K562 (cell line): ENCODE measurements around the gene NINJ2. TPM values are rescaled to one million over a fixed set of nuclear protein-coding genes. Genes with fewer than 3 reads are reported as not detected.
A peak's percentile ranks its signal among the peaks of the same experiment; 100 is the strongest.

Experiments used
- ARNT ChIP-seq, 2 experiments: fragments of 450-650 bp; IDR thresholded peaks; 2 replicates each; pipeline ENCODE4 v1.6.1; 2016; ENCODE audit warnings: mild to moderate bottlenecking in 1 of 2
- BRCA1 ChIP-seq, 2 experiments: fragments of 450-650 bp in 1 of 2; sonication (generic) in 1 of 2; formaldehyde crosslinking in 1 of 2; IDR thresholded peaks; 2 replicates each; pipeline versions ENCODE4 v1.5.0 to v1.6.1; 2017 to 2020; ENCODE audit warnings: mild to moderate bottlenecking in 1 of 2, missing genetic modification reagents in 1 of 2
- CBX8 ChIP-seq: fragments of 200-600 bp; sonication (generic); IDR thresholded peaks from 2 replicates; pipeline ENCODE4 v1.6.1; 2012; ENCODE audit warnings: borderline replicate concordance, mixed run types, low read depth, mild to moderate bottlenecking, moderate library complexity, mixed read lengths, low read length, control low read depth, inconsistent platforms; ENCODE audit not compliant: poor library complexity, severe bottlenecking; ENCODE audit errors: extremely low read depth
- EGR1 ChIP-seq: fragments of 450-650 bp; conservative IDR thresholded peaks from 2 replicates; pipeline ENCODE4 v1.6.1; 2017; ENCODE audit warnings: mild to moderate bottlenecking
- GATA2 ChIP-seq: sonication (generic); formaldehyde crosslinking; IDR thresholded peaks from 2 replicates; pipeline ENCODE4 v1.4.0; 2020; ENCODE audit warnings: mild to moderate bottlenecking, missing genetic modification reagents
- HNRNPLL ChIP-seq: fragments of 200-400 bp; formaldehyde crosslinking; IDR thresholded peaks from 2 replicates; pipeline ENCODE4 v1.6.1; 2017; ENCODE audit warnings: low read length, low read depth, mild to moderate bottlenecking; ENCODE audit not compliant: poor library complexity, severe bottlenecking
- KLF16 ChIP-seq: IDR thresholded peaks from 2 replicates; pipeline ENCODE4 v1.6.1; 2016; ENCODE audit warnings: antibody characterized with exemption
- MBD1 ChIP-seq: fragments of 250-450 bp; sonication (Bioruptor Pico); IDR thresholded peaks from 2 replicates; pipeline ENCODE4 v1.8.0; 2022; ENCODE audit warnings: inconsistent platforms
- MEF2A ChIP-seq: IDR thresholded peaks from 2 replicates; pipeline ENCODE4 v1.6.1; 2011; ENCODE audit warnings: low read depth, mild to moderate bottlenecking, low read length, moderate library complexity; ENCODE audit not compliant: control insufficient read depth
- MTA1 ChIP-seq: fragments of 450-650 bp; IDR thresholded peaks from 2 replicates; pipeline ENCODE4 v1.6.1; 2017; ENCODE audit warnings: borderline replicate concordance
- MTA2 ChIP-seq: fragments of 450-650 bp; IDR thresholded peaks from 2 replicates; pipeline ENCODE4 v1.6.1; 2016; ENCODE audit warnings: low read depth
- NR0B1 ChIP-seq: fragments of 450-650 bp; IDR thresholded peaks from one replicate; pipeline ENCODE4 v1.6.1; 2018; ENCODE audit warnings: mild to moderate bottlenecking, moderate library complexity; ENCODE audit not compliant: partially characterized antibody
- RBM22 ChIP-seq: fragments of 200-400 bp; formaldehyde crosslinking; IDR thresholded peaks from 2 replicates; pipeline ENCODE4 v1.6.1; 2018; ENCODE audit warnings: low read length, low read depth; ENCODE audit not compliant: poor library complexity, severe bottlenecking
- SMARCA5 ChIP-seq: fragments of 450-650 bp; IDR thresholded peaks from 2 replicates; pipeline ENCODE4 v1.6.1; 2016
- TBL1XR1 ChIP-seq, 2 experiments: IDR thresholded peaks; 2 replicates each; pipeline ENCODE4 v1.6.1; 2012; ENCODE audit warnings: improper control_type of control experiment in 2 of 2, low read length in 2 of 2, mild to moderate bottlenecking in 1 of 2
- TFAM ChIP-seq: fragments of 250-450 bp; sonication (Bioruptor Pico); conservative IDR thresholded peaks from 2 replicates; pipeline ENCODE4 v1.5.0; 2021; ENCODE audit warnings: mild to moderate bottlenecking, moderate library complexity
- ZBTB17 ChIP-seq: fragments of 450-650 bp; formaldehyde crosslinking; IDR thresholded peaks from 2 replicates; pipeline ENCODE4 v1.4.0; 2020; ENCODE audit warnings: mild to moderate bottlenecking
- ZFP36 ChIP-seq: fragments of 150-350 bp; IDR thresholded peaks from 2 replicates; pipeline ENCODE4 v1.6.1; 2018; ENCODE audit warnings: low read length, low read depth; ENCODE audit not compliant: partially characterized antibody
- ZFPM2 ChIP-seq: fragments of 250-450 bp; sonication (Bioruptor Pico); IDR thresholded peaks from 2 replicates; pipeline ENCODE4 v1.5.1; 2022; ENCODE audit warnings: mild to moderate bottlenecking
- ZNF197 ChIP-seq: fragments of 200-800 bp; sonication (Bioruptor generic); IDR thresholded peaks from 2 replicates; pipeline ENCODE4 v1.6.1; 2016; ENCODE audit warnings: low read depth, missing genetic modification characterization, missing compliant biosample characterization
- ZNF232 ChIP-seq: sonication (generic); formaldehyde crosslinking; IDR thresholded peaks from 2 replicates; pipeline ENCODE4 v1.8.0; 2022; ENCODE audit warnings: mild to moderate bottlenecking, missing genetic modification reagents
- ZNF586 ChIP-seq: fragments of 450-650 bp; formaldehyde crosslinking; conservative IDR thresholded peaks from 2 replicates; pipeline ENCODE4 v1.4.0; 2020; ENCODE audit warnings: mild to moderate bottlenecking, moderate library complexity
- polyA plus RNA-seq, 8 experiments: library from polyadenylated mRNA; depleted of rRNA in 4 of 8; stranded (reverse) in 5 of 8; unstranded in 3 of 8; fragments of >200 nt; fragmentation: Nextera tagmentation in 2 of 8; fragmentation: Illumina TruSeq in 1 of 8; extraction: Ambion mirVana in 2 of 8; extraction: Trizol in 1 of 8; gene quantifications; 2 replicates each; pipeline versions ENCODE4 v1.2.1 to v1.2.3, GENCODE V29; 2011 to 2014; ENCODE audit warnings: inconsistent platforms in 1 of 8, missing spikeins in 1 of 8
- total RNA-seq, 7 experiments: library from RNA; depleted of rRNA in 6 of 7; stranded (reverse); fragments of >200 nt in 6 of 7; fragmentation: Illumina TruSeq in 2 of 7; extraction: Trizol in 2 of 7; gene quantifications; 2 replicates each; pipeline versions ENCODE4 v1.2.1 to v1.2.3, GENCODE V29; 2011 to 2021; ENCODE audit warnings: low replicate concordance in 1 of 7
- TF ChIP-seq, protein P1 (sequence below), 2 experiments: fragments of 450-650 bp; IDR thresholded peaks; 2 replicates each; pipeline ENCODE4 v1.6.1; 2016

The NINJ2 gene
- total and polyA plus RNA-seq, 9 of the 15 experiments (the other 6 are each of a cell fraction or from before 2014, with no cell fraction given): 2.6 to 16.0 (median 4.5) TPM

GRCh38 chr12:591167-592023 lies 71.8 kb downstream of the NINJ2 start (continued):
- TF ChIP-seq, protein P1, sequence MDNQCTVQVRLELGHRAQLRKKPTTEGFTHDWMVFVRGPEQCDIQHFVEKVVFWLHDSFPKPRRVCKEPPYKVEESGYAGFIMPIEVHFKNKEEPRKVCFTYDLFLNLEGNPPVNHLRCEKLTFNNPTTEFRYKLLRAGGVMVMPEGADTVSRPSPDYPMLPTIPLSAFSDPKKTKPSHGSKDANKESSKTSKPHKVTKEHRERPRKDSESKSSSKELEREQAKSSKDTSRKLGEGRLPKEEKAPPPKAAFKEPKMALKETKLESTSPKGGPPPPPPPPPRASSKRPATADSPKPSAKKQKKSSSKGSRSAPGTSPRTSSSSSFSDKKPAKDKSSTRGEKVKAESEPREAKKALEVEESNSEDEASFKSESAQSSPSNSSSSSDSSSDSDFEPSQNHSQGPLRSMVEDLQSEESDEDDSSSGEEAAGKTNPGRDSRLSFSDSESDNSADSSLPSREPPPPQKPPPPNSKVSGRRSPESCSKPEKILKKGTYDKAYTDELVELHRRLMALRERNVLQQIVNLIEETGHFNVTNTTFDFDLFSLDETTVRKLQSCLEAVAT (IDR thresholded peaks at IDR 0.05): peak in 1 of 2 experiments; percentile 95; a peak in 2 of 4 replicates
- TF ChIP-seq ARNT (IDR thresholded peaks at IDR 0.05): peak; percentile 86 to 89
- peak; percentile 96 for TF ChIP-seq MTA2
- peak; percentile 95 to 98 for TF ChIP-seq TBL1XR1 (IDR thresholded peaks at IDR 0.05; ENCODE audit: low read length in 2 of 2)
- no peak for TF ChIP-seq BRCA1 (IDR thresholded peaks at IDR 0.05)
- no peak for TF ChIP-seq BRCA1 (CRISPR knock-in tag; IDR thresholded peaks at IDR 0.05)
- no peak for TF ChIP-seq MBD1
- TF ChIP-seq EGR1: peak; percentile 45
- TF ChIP-seq ZFPM2 (CRISPR knock-in tag): no peak
- peak; percentile 82 for TF ChIP-seq ZNF197
- peak; percentile 98 for TF ChIP-seq GATA2 (CRISPR knock-in tag)
- no peak for TF ChIP-seq RBM22
- no peak; the same call in 1 of the 2 replicates for TF ChIP-seq MTA1
- peak; percentile 97 for TF ChIP-seq KLF16
- TF ChIP-seq MEF2A: peak; percentile 58; the same call in 1 of the 2 replicates
- no peak for TF ChIP-seq CBX8
- TF ChIP-seq HNRNPLL: no peak
- peak; percentile 95 for TF ChIP-seq ZBTB17 (CRISPR knock-in tag)
- TF ChIP-seq NR0B1: no peak
- no peak for TF ChIP-seq ZNF586 (CRISPR knock-in tag)
- TF ChIP-seq ZFP36: no peak
- no peak for TF ChIP-seq ZNF232
- no peak for TF ChIP-seq TFAM
- TF ChIP-seq SMARCA5: no peak
